Kidney (tissue), 14 donors: ENCODE data around the gene SLC7A7. TPM values are rescaled to one million over a fixed set of nuclear protein-coding genes. Genes with fewer than 3 reads are reported as not detected.

Experiments
- DNase-seq, 5 donors: peaks; one replicate each; pipeline ENCODE4 v3.0.0-alpha.2; 2013 to 2020
- FAIRE-seq: peaks from 2 replicates; lab custom pipeline; 2012; peaks lifted over from hg19 to GRCh38; lab: Jason Lieb, UNC
- H3K27ac ChIP-seq, 2 donors: one replicate each; pipeline ENCODE4 v1.7.0; 2013; ENCODE audit warnings: low read depth in 2 of 2, low read length in 2 of 2, inconsistent platforms in 1 of 2
- H3K27me3 ChIP-seq: one replicate; pipeline ENCODE4 v1.7.1; 2013; ENCODE audit warnings: low read length, inconsistent platforms; ENCODE audit not compliant: control insufficient read depth, insufficient read depth
- H3K36me3 ChIP-seq, 3 donors: one replicate each; pipeline versions ENCODE4 v1.7.0 to v1.7.1; 2013; ENCODE audit warnings: low read length in 3 of 3, control low read depth in 1 of 3, inconsistent platforms in 1 of 3; ENCODE audit not compliant: insufficient read depth in 3 of 3, control insufficient read depth in 2 of 3
- H3K4me1 ChIP-seq, 3 donors: one replicate each; pipeline versions ENCODE4 v1.7.0 to v1.7.1; 2013; ENCODE audit warnings: low read length in 3 of 3, inconsistent platforms in 1 of 3, low read depth in 1 of 3; ENCODE audit not compliant: control insufficient read depth in 2 of 3, insufficient read depth in 2 of 3
- H3K4me3 ChIP-seq, 3 donors: one replicate each; pipeline versions ENCODE4 v1.7.0 to v1.8.1; 2013; ENCODE audit warnings: low read length in 3 of 3, control low read depth in 1 of 3, inconsistent platforms in 1 of 3
- H3K9ac ChIP-seq, 3 donors: one replicate each; pipeline versions ENCODE4 v1.7.0 to v1.7.1; 2013; ENCODE audit warnings: low read length in 3 of 3, control low read depth in 1 of 3, inconsistent platforms in 1 of 3
- H3K9me3 ChIP-seq, 3 donors: one replicate each; pipeline versions ENCODE4 v1.7.0 to v1.7.1; 2013; ENCODE audit warnings: low read length in 3 of 3, control low read depth in 1 of 3, inconsistent platforms in 1 of 3; ENCODE audit not compliant: control insufficient read depth in 2 of 3, insufficient read depth in 1 of 3
- intact Hi-C: fragments of 100-400 bp; cut with DNase I; formaldehyde crosslinking; loops from one replicate; pipeline ENCODE4 v1.11.1; 2022
- polyA plus RNA-seq: library from polyadenylated mRNA; stranded (reverse); fragments of 350-450 nt; fragmentation: Illumina TruSeq; extraction: RNeasy Lipid Tissue Mini Kit (QIAGEN cat#74804); gene quantifications from one replicate; pipeline ENCODE4 v1.2.3, GENCODE V29; 2014; ENCODE audit warnings: low read depth, low replicate concordance; ENCODE audit not compliant: insufficient read depth
- total RNA-seq: library from RNA; stranded (reverse); fragmentation: NEBNext Ultra II Directional; extraction: Animal tissue kit (Norgen Biotek cat#: 25700); gene quantifications from one replicate; pipeline ENCODE4 v1.2.1, GENCODE V29; 2021
- TF ChIP-seq, protein P1 (sequence below): IDR thresholded peaks from 3 replicates; pipeline ENCODE4 v1.5.1; 2012; ENCODE audit warnings: mild to moderate bottlenecking, moderate library complexity, borderline replicate concordance; ENCODE audit not compliant: insufficient read depth; ENCODE audit errors: extremely low read depth
- donor health status: control.
- donor health status: control.
- donor health status: control.
- donor health status: control.
- donor health status: control.
- donor health status: DM: yes; HTN: yes; CAD: no.
- donor health status: Normal renal cell carcinoma (clear cell type).

Gene SLC7A7
- total and polyA plus RNA-seq, 2 donors from 2014 or later = 26.6 to 235 TPM

DNA sequence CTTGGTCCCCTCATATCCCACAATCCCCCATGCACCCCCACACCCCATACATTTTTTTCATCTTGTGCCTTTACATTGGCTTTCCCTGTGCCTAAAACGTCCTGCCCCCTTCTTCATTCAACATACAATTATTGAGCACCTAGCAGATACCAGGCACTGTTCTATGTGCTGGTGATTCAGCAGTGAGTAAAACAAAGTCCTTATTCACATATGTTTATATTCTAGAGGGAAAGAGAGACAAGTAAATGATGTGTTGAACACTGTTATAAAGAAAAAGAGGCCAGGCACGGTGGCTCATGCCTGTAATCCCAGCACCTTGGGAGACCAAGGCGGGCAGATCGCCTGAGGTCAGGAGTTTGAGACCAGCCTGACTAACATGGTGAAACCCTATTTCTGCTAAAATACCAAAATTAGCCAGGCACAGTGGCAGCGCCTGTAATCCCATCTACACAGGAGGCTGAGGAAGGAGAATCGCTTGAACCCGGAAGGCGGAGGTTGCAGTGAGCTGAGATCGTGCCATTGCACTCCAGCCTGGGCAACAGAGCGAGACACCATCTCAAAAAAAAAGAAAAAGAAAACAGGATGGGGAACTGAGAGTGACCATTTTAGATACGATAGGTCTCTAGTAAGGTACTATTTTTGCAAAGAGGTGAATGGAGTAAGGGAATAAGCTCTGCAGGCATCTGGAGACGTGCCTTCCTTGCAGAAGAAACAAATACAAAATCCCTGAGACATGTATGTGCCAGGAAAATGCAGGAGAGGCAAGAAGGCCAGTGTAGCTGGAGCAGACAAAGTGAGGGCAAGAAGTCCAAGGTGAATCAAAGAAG lies 12.2 kb downstream of the SLC7A7 start:
- FAIRE-seq = no peak
- H3K4me3 ChIP-seq = no peak overlapping the region
- intact Hi-C loops = no loop called here

DNA sequence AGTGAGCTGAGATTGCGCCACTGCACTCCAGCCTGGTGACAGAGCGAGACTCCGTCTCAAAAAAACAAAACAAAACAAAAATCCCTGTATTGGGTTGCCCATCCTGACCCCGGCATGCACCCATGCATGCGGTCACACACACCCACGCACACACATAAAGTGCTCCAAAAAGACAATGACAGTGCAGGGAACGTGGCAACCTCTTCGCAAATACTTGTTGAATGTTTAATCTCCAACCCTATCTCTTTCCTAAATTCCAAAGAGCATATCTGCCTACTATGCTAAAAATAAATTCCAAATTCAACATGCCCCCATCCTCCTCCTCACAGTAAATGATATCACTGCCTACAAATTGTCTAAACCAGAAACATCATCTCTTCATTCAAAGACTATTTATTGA lies 13.5 kb downstream of the SLC7A7 start:
- FAIRE-seq = no peak
- H3K27me3 ChIP-seq = no peaks in the 10 kb centered on the region
- no peak overlapping the region for H3K4me3 ChIP-seq
- no peak overlapping the region for H3K9ac ChIP-seq
- no peak overlapping the region for H3K27ac ChIP-seq
- DNase-seq = peak in 2 of 5 donors; percentile 48 to 61
- H3K9me3 ChIP-seq = no peaks in the 10 kb centered on the region
- intact Hi-C loops = no loop called here
- H3K36me3 ChIP-seq = no peaks in the 10 kb centered on the region
- peaks cover 0 to 20% (median 15%) of the 10 kb centered on the region in 3 donors for H3K4me1 ChIP-seq
- TF ChIP-seq, protein P1, sequence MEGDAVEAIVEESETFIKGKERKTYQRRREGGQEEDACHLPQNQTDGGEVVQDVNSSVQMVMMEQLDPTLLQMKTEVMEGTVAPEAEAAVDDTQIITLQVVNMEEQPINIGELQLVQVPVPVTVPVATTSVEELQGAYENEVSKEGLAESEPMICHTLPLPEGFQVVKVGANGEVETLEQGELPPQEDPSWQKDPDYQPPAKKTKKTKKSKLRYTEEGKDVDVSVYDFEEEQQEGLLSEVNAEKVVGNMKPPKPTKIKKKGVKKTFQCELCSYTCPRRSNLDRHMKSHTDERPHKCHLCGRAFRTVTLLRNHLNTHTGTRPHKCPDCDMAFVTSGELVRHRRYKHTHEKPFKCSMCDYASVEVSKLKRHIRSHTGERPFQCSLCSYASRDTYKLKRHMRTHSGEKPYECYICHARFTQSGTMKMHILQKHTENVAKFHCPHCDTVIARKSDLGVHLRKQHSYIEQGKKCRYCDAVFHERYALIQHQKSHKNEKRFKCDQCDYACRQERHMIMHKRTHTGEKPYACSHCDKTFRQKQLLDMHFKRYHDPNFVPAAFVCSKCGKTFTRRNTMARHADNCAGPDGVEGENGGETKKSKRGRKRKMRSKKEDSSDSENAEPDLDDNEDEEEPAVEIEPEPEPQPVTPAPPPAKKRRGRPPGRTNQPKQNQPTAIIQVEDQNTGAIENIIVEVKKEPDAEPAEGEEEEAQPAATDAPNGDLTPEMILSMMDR = no peak

More for the DNA sequence above, 12.2 kb downstream of the SLC7A7 start:
- no peaks in the 10 kb centered on the region for H3K36me3 ChIP-seq
- TF ChIP-seq, protein P1 = no peak
- no peaks in the 10 kb centered on the region for H3K9me3 ChIP-seq
- DNase-seq = no peak
- H3K27me3 ChIP-seq = no peaks in the 10 kb centered on the region
- H3K27ac ChIP-seq = no peak overlapping the region
- peaks cover 0 to 13% (median 12%) of the 10 kb centered on the region in 3 donors for H3K4me1 ChIP-seq
- no peak overlapping the region for H3K9ac ChIP-seq

DNA sequence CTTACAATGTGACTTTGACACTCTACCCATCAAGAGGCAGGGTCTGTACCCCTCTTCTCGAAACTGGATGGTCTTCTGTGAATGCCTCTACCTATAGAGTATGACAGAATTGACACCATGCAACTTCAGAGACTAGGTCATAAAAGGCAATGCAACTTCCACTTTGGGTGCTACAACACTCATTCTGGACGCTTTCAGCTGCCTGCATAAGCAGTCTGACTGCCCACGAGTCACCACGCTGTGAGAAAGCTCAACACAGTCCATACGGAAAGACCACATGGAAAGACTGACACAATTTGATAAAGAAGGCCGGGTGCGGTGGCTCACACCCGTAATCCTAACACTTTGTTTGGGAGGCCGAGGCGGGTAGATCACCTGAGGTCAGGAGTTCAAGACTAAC lies 14.9 kb downstream of the SLC7A7 start:
- no peak for FAIRE-seq
- Histone ChIP-seq H3K9me3 (no peaks in the 10 kb centered on the region), H3K4me1 (peaks cover 0 to 25% (median 21%) of the 10 kb centered on the region in 3 donors), H3K4me3 (no peak overlapping the region), H3K36me3 (no peaks in the 10 kb centered on the region), H3K27ac (peak overlapping the region in 1 of 2 donors; percentile 48), H3K9ac (no peak overlapping the region), H3K27me3 (no peaks in the 10 kb centered on the region)
- TF ChIP-seq, protein P1 = no peak
- no peak for DNase-seq
- intact Hi-C loops = no loop called here
